ENCODE results near the gene WBP2NL.

The WBP2NL gene

GRCh38 chr22:42064629-42065028, 66.0 kb downstream of the WBP2NL start:
- Histone ChIP-seq H4K20me1 (ENCODE audit: control insufficient read depth, insufficient read depth, low read depth, low read length) (no peaks in the 10 kb centered on the region), H3K4me3 (ENCODE audit: low read length) (no peak overlapping the region), H3K4me2 (ENCODE audit: low read length) (no peak overlapping the region), H3K36me3 (ENCODE audit: control insufficient read depth, low read length) (peaks cover 82% of the 10 kb centered on the region), H3K79me2 (ENCODE audit: control insufficient read depth, low read length) (peaks cover 18% of the 10 kb centered on the region), H3K4me1 (ENCODE audit: control insufficient read depth, low read length) (peaks cover 10% of the 10 kb centered on the region), H3K27me3 (ENCODE audit: control insufficient read depth, low read length) (no peaks in the 10 kb centered on the region), H3F3A (ENCODE audit: control insufficient read depth, insufficient read depth) (no peaks in the 10 kb centered on the region), H3K9me2 (replicated peaks; ENCODE audit: control insufficient read depth, low read length) (no peaks in the 10 kb centered on the region), H3K9me3 (ENCODE audit: control insufficient read depth, insufficient read depth, low read length) (peaks cover 5% of the 10 kb centered on the region; the same call in 1 of the 2 replicates), H3K27ac (ENCODE audit: low read depth, low read length) (no peak overlapping the region)
- TF ChIP-seq CTCF (IDR thresholded peaks at IDR 0.05; ENCODE audit: low read depth, low read length, poor library complexity, severe bottlenecking) (no peak), EZH2phosphoT487 (IDR thresholded peaks at IDR 0.05; ENCODE audit: borderline replicate concordance, low read length) (no peak)

- H3K9me2 ChIP-seq (replicated peaks; ENCODE audit: control insufficient read depth, low read length) = no peaks in the 10 kb centered on the region
- no peaks in the 10 kb centered on the region for H3K27me3 ChIP-seq (ENCODE audit: control insufficient read depth, low read length)
- peaks cover 16% of the 10 kb centered on the region for H3K4me1 ChIP-seq (ENCODE audit: control insufficient read depth, low read length)
- no peaks in the 10 kb centered on the region for H3K9me3 ChIP-seq (ENCODE audit: control insufficient read depth, insufficient read depth, low read length)
- no peak overlapping the region for H3K4me2 ChIP-seq (ENCODE audit: low read length)
- peaks cover 73% of the 10 kb centered on the region for H3K36me3 ChIP-seq (ENCODE audit: control insufficient read depth, low read length)
- no peaks in the 10 kb centered on the region for H4K20me1 ChIP-seq (ENCODE audit: control insufficient read depth, insufficient read depth, low read depth, low read length)
- no peaks in the 10 kb centered on the region for H3F3A ChIP-seq (ENCODE audit: control insufficient read depth, insufficient read depth)
- TF ChIP-seq CTCF (IDR thresholded peaks at IDR 0.05; ENCODE audit: low read depth, low read length, poor library complexity, severe bottlenecking) = no peak
- TF ChIP-seq EZH2phosphoT487 (IDR thresholded peaks at IDR 0.05; ENCODE audit: borderline replicate concordance, low read length) = no peak
- no peak overlapping the region for H3K27ac ChIP-seq (ENCODE audit: low read depth, low read length)
- no peak overlapping the region for H3K4me3 ChIP-seq (ENCODE audit: low read length)
- peaks cover 26% of the 10 kb centered on the region for H3K79me2 ChIP-seq (ENCODE audit: control insufficient read depth, low read length)
Measured at GRCh38 chr22:42065438-42066125, 67.0 kb downstream of the WBP2NL start.

- no peaks in the 10 kb centered on the region for H3K27me3 ChIP-seq (ENCODE audit: control insufficient read depth, low read length)
- H3K4me2 ChIP-seq (ENCODE audit: low read length) = no peak overlapping the region
- no peak overlapping the region for H3K4me3 ChIP-seq (ENCODE audit: low read length)
- peaks cover 26% of the 10 kb centered on the region for H3K79me2 ChIP-seq (ENCODE audit: control insufficient read depth, low read length)
- no peak overlapping the region for H3K27ac ChIP-seq (ENCODE audit: low read depth, low read length)
- peaks cover 66% of the 10 kb centered on the region for H3K36me3 ChIP-seq (ENCODE audit: control insufficient read depth, low read length)
- TF ChIP-seq CTCF (IDR thresholded peaks at IDR 0.05; ENCODE audit: low read depth, low read length, poor library complexity, severe bottlenecking) (no peak), EZH2phosphoT487 (IDR thresholded peaks at IDR 0.05; ENCODE audit: borderline replicate concordance, low read length) (no peak)
- no peaks in the 10 kb centered on the region for H4K20me1 ChIP-seq (ENCODE audit: control insufficient read depth, insufficient read depth, low read depth, low read length)
- H3K9me2 ChIP-seq (replicated peaks; ENCODE audit: control insufficient read depth, low read length) = no peaks in the 10 kb centered on the region
- H3F3A ChIP-seq (ENCODE audit: control insufficient read depth, insufficient read depth) = no peaks in the 10 kb centered on the region
- H3K9me3 ChIP-seq (ENCODE audit: control insufficient read depth, insufficient read depth, low read length) = no peaks in the 10 kb centered on the region
- H3K4me1 ChIP-seq (ENCODE audit: control insufficient read depth, low read length) = peaks cover 21% of the 10 kb centered on the region
Measured at GRCh38 chr22:42066126-42066761, 67.7 kb downstream of the WBP2NL start.
